ENCODE measurements around the gene BRI3BP. TPM values are rescaled to one million over a fixed set of nuclear protein-coding genes. Genes with fewer than 3 reads are reported as not detected.

The BRI3BP gene
- total RNA-seq, 6 experiments from 2014 or later: 4.7 to 11.4 (median 6.7) TPM

DNA sequence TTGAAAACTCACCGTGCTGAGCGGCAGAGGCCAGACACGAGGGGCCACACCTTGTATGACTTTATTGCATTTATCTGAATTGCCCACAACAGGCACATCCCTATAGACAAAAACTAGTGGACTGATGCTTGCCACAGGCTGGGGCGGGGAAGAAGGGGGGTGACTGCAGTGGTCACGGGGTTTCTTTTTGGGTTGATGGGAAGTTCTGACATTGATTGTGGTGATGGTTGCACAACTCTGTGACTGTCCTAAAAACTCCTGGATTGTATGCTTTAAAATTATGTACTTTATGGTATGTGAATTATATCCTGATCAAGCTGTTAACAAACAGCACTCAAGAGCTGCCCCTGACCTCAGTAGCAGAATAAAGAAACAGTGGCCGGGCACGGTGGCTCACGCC lies 30.2 kb upstream of the BRI3BP start:
- Histone ChIP-seq H3K27ac (no peak overlapping the region), H3K4me3 (no peak overlapping the region), H3K36me3 (peaks cover 0 to 34% (median 7%) of the 10 kb centered on the region in 4 donors), H3K9me3 (no peaks in the 10 kb centered on the region), H3K4me1 (no peaks in the 10 kb centered on the region), H3K27me3 (no peaks in the 10 kb centered on the region)
- no peak for TF ChIP-seq POLR2A (IDR thresholded peaks at IDR 0.05)
- DNase-seq: no peak
- intact Hi-C loops (cut with DNase I): no loop called here
- no peak for ATAC-seq
- 96% methylated on average over 4 of the region's 8 CpGs for WGBS (ENCODE audit: insufficient coverage, low coverage, low lambda C conversion rate, missing lambda C conversion rate)

DNA sequence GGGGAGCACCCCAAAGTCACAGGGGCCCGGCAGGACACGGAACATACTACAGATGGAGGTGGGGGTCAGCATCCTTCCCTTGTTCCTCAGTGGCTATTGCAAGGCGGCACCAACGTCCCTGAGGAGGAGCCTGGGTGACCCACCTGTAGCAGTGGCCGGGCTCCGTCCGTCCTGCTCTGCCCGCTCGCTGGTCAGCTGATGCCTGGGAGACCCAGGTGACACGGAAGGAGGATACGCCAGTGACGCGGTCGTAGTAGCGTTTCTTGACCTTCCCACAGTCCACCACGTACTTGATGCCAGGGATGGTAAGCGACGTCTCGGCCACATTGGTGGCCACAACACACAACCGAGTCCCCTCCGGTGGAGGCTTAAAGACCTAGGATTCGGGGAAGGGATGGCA lies 29.2 kb upstream of the BRI3BP start:
- Histone ChIP-seq H3K36me3 (peaks cover 0 to 35% (median 7%) of the 10 kb centered on the region in 4 donors), H3K27ac (no peak overlapping the region), H3K27me3 (no peaks in the 10 kb centered on the region), H3K4me3 (no peak overlapping the region), H3K9me3 (no peaks in the 10 kb centered on the region), H3K4me1 (no peaks in the 10 kb centered on the region)
- intact Hi-C loops (cut with DNase I): no loop called here
- no peak for TF ChIP-seq POLR2A (IDR thresholded peaks at IDR 0.05)
- TF ChIP-seq, protein P1, sequence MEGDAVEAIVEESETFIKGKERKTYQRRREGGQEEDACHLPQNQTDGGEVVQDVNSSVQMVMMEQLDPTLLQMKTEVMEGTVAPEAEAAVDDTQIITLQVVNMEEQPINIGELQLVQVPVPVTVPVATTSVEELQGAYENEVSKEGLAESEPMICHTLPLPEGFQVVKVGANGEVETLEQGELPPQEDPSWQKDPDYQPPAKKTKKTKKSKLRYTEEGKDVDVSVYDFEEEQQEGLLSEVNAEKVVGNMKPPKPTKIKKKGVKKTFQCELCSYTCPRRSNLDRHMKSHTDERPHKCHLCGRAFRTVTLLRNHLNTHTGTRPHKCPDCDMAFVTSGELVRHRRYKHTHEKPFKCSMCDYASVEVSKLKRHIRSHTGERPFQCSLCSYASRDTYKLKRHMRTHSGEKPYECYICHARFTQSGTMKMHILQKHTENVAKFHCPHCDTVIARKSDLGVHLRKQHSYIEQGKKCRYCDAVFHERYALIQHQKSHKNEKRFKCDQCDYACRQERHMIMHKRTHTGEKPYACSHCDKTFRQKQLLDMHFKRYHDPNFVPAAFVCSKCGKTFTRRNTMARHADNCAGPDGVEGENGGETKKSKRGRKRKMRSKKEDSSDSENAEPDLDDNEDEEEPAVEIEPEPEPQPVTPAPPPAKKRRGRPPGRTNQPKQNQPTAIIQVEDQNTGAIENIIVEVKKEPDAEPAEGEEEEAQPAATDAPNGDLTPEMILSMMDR (IDR thresholded peaks at IDR 0.05): no peak
- ATAC-seq: no peak
- DNase-seq: no peak
- 89% methylated on average over 9 of the region's 22 CpGs for WGBS (ENCODE audit: insufficient coverage, low coverage, low lambda C conversion rate, missing lambda C conversion rate)

DNA sequence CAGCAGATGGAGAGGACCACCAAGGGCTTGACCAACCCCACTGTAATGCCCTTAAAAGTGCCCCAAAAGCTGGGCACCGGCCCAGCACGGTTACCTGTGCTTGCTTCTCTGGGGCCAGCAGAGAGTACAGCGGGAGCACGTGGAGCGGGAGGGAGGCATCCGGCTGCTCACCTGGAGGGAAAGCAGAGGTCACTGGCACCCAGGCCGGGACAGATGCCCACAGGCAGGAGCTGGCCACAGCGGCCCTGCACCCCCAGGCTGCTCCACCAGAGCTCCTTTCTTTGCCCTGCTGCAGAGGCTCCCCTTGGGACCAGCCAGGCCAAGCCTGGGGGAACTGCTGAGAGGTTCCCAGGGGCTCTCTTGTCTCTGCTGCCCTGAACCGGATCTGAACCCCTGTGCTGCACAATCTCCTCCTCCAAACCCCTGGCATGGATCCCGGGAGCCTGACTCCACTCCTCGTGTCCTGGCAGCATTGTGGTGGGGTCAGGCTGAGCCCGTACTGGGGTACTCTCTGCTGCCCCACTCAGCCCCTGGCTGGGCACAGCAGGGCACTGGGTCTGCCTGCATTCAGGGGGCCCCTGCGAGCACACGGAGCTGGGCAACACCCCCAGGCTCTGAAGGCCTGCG lies 28.5 kb upstream of the BRI3BP start:
- peaks cover 0 to 30% (median 7%) of the 10 kb centered on the region in 4 donors for H3K36me3 ChIP-seq
- H3K4me1 ChIP-seq: no peaks in the 10 kb centered on the region
- H3K9me3 ChIP-seq: no peaks in the 10 kb centered on the region
- no peak for DNase-seq
- intact Hi-C loops (cut with DNase I): no loop called here
- H3K27me3 ChIP-seq: no peaks in the 10 kb centered on the region
- no peak overlapping the region for H3K4me3 ChIP-seq
- no peak for TF ChIP-seq POLR2A (IDR thresholded peaks at IDR 0.05)
- TF ChIP-seq, protein P1 (IDR thresholded peaks at IDR 0.05): no peak
- peak in 1 of 4 donors; percentile 9 for ATAC-seq
- WGBS (ENCODE audit: insufficient coverage, low coverage, low lambda C conversion rate, missing lambda C conversion rate): no CpG with 5 or more reads among the region's 15 CpGs
- no peak overlapping the region for H3K27ac ChIP-seq

DNA sequence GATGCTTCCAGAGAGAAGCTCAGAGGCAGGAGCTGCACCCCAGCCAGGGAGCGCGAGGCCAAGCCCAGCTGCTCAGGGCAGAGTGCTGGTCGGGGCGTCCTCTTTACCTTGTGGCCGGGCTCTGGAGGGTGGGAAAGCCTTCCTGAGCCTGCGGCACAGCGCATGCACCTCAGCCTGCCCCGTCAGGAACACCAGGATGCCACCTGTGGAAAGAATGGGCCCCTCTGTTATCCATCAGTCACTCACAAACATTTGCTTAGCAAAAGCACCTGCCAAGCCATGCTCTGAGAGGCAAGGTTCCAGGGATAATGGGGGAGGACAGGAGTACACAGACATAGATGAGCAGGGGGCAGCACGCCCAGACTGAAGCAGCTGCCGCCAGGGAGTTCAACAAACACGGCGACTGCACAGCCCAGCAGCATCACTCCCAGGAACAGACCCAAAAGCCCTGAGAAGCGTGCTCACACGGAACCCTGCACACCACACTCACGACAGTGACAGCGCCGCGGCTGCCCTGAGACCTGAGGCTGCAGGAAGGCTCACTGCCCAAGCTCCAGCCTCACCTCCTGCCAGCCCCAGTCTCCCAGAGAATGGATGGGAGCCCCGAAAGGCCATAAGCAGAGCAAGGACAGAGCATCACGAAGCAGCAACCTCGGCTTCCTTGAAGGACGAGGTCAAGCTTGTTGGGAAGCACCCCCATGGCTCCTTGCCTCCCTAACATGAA lies 26.3 kb upstream of the BRI3BP start:
- whole genome bisulfite sequencing (ENCODE audit: insufficient coverage, low coverage, low lambda C conversion rate, missing lambda C conversion rate): no CpG with 5 or more reads among the region's 22 CpGs
- ATAC-seq (no peak), DNase-seq (no peak)
- H3K4me3 ChIP-seq: no peak overlapping the region
- no peak overlapping the region for H3K27ac ChIP-seq
- peaks cover 0 to 32% (median 7%) of the 10 kb centered on the region in 4 donors for H3K36me3 ChIP-seq
- no peaks in the 10 kb centered on the region for H3K9me3 ChIP-seq
- H3K4me1 ChIP-seq: no peaks in the 10 kb centered on the region
- TF ChIP-seq, protein P1 (IDR thresholded peaks at IDR 0.05): no peak
- TF ChIP-seq POLR2A (IDR thresholded peaks at IDR 0.05): no peak
- H3K27me3 ChIP-seq: no peaks in the 10 kb centered on the region
- intact Hi-C loops (cut with DNase I): no loop called here

DNA sequence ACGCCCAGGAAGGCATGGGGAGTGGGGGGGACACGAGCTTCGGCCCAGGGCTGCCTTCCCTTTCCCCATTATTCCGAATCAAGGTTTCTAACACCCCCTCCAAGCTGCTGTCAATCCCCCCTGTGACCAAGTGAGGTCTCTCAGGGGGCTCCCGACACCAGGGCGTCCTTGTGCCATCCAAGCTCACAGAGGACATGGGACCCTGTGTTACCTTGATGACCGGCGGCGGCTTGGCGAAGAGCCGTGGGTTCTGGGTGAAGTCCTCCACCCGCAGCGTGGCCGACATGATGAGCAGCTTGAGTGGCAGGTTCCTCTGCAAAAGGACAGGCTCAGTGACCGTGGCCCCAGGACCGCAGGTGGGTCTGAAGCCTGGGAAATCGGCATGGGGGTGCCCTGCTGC lies 24.8 kb upstream of the BRI3BP start:
- Histone ChIP-seq H3K4me3 (no peak overlapping the region), H3K27me3 (no peaks in the 10 kb centered on the region), H3K36me3 (peaks cover 0 to 26% (median 3%) of the 10 kb centered on the region in 4 donors), H3K4me1 (no peaks in the 10 kb centered on the region), H3K27ac (no peak overlapping the region), H3K9me3 (no peaks in the 10 kb centered on the region)
- intact Hi-C loops (cut with DNase I): no loop called here
- WGBS (ENCODE audit: insufficient coverage, low coverage, low lambda C conversion rate, missing lambda C conversion rate): 100% methylated on average over 1 of the region's 17 CpGs
- no peak for DNase-seq
- no peak for TF ChIP-seq POLR2A (IDR thresholded peaks at IDR 0.05)
- TF ChIP-seq, protein P1 (IDR thresholded peaks at IDR 0.05): no peak
- ATAC-seq: no peak

Measured in right lobe of liver (tissue), 6 donors.